DND-41 (cell line): Measurements from ENCODE around the gene FXYD4.

Source experiments
- EZH2 ChIP-seq: IDR thresholded peaks from 3 replicates; pipeline ENCODE4 v1.6.1; 2012; ENCODE audit warnings: borderline replicate concordance, low read depth, mild to moderate bottlenecking, moderate library complexity, low read length, inconsistent platforms; ENCODE audit not compliant: severe bottlenecking
- TF ChIP-seq, protein P1 (sequence below): IDR thresholded peaks from 2 replicates; pipeline ENCODE4 v1.5.1; 2012; ENCODE audit warnings: borderline replicate concordance, low read length, moderate library complexity, mild to moderate bottlenecking; ENCODE audit not compliant: poor library complexity, severe bottlenecking; ENCODE audit errors: extremely low read depth

GRCh38 chr10:43402880-43403452 is 31.5 kb downstream of the FXYD4 start:
- TF ChIP-seq, protein P1, sequence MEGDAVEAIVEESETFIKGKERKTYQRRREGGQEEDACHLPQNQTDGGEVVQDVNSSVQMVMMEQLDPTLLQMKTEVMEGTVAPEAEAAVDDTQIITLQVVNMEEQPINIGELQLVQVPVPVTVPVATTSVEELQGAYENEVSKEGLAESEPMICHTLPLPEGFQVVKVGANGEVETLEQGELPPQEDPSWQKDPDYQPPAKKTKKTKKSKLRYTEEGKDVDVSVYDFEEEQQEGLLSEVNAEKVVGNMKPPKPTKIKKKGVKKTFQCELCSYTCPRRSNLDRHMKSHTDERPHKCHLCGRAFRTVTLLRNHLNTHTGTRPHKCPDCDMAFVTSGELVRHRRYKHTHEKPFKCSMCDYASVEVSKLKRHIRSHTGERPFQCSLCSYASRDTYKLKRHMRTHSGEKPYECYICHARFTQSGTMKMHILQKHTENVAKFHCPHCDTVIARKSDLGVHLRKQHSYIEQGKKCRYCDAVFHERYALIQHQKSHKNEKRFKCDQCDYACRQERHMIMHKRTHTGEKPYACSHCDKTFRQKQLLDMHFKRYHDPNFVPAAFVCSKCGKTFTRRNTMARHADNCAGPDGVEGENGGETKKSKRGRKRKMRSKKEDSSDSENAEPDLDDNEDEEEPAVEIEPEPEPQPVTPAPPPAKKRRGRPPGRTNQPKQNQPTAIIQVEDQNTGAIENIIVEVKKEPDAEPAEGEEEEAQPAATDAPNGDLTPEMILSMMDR: no peak
- no peak for TF ChIP-seq EZH2
